ENCODE data around the gene LRRC36.

LRRC36 gene

GRCh38 chr16:67294938-67295361 lies 31.7 kb upstream of the LRRC36 start:
- no peak for DNase-seq (ENCODE audit: low spot score)

GRCh38 chr16:67296420-67296819 lies 30.2 kb upstream of the LRRC36 start:
- no peak for DNase-seq (ENCODE audit: low spot score)

- no peak for DNase-seq (ENCODE audit: low spot score)
These were observed 28.3 kb upstream of the LRRC36 start for GRCh38 chr16:67298277-67298676.

GRCh38 chr16:67299269-67299668 lies 27.3 kb upstream of the LRRC36 start:
- DNase-seq (ENCODE audit: low spot score): no peak

- no peak for DNase-seq (ENCODE audit: low spot score)
These were observed 25.4 kb upstream of the LRRC36 start for GRCh38 chr16:67301080-67301782.

- DNase-seq (ENCODE audit: low spot score): no peak
These were observed 24.5 kb upstream of the LRRC36 start for GRCh38 chr16:67302076-67302475.

GRCh38 chr16:67302970-67303369 lies 23.6 kb upstream of the LRRC36 start:
- no peak for DNase-seq (ENCODE audit: low spot score)

- no peak for DNase-seq (ENCODE audit: low spot score)
These were observed 22.6 kb upstream of the LRRC36 start for GRCh38 chr16:67304020-67304419.

- DNase-seq (ENCODE audit: low spot score): no peak
These were observed 21.2 kb upstream of the LRRC36 start for GRCh38 chr16:67305216-67306071.

- no peak for DNase-seq (ENCODE audit: low spot score)
These were observed 16.1 kb upstream of the LRRC36 start for GRCh38 chr16:67310561-67310960.

GRCh38 chr16:67311607-67312488 lies 14.8 kb upstream of the LRRC36 start:
- DNase-seq (ENCODE audit: low spot score): no peak

GRCh38 chr16:67312719-67313118 lies 13.9 kb upstream of the LRRC36 start:
- no peak for DNase-seq (ENCODE audit: low spot score)

- no peak for DNase-seq (ENCODE audit: low spot score)
These were observed 8.8 kb upstream of the LRRC36 start for GRCh38 chr16:67317853-67318252.

GRCh38 chr16:67326115-67326471 lies 522 bp upstream of the LRRC36 start:
- DNase-seq (ENCODE audit: low spot score): no peak

GRCh38 chr16:67327743-67328142 lies 1.1 kb downstream of the LRRC36 start:
- DNase-seq (ENCODE audit: low spot score): no peak

- no peak for DNase-seq (ENCODE audit: low spot score)
These were observed 3.3 kb downstream of the LRRC36 start for GRCh38 chr16:67329901-67330300.

- no peak for DNase-seq (ENCODE audit: low spot score)
These were observed 6.7 kb downstream of the LRRC36 start for GRCh38 chr16:67333315-67333714.

GRCh38 chr16:67336116-67336515 lies 9.5 kb downstream of the LRRC36 start:
- DNase-seq (ENCODE audit: low spot score): no peak

- DNase-seq (ENCODE audit: low spot score): no peak
These were observed 10.0 kb downstream of the LRRC36 start for GRCh38 chr16:67336648-67337047.

- no peak for DNase-seq (ENCODE audit: low spot score)
These were observed 12.8 kb downstream of the LRRC36 start for GRCh38 chr16:67339453-67339852.

GRCh38 chr16:67341250-67341649 lies 14.6 kb downstream of the LRRC36 start:
- DNase-seq (ENCODE audit: low spot score): no peak

GRCh38 chr16:67342616-67343015 lies 16.0 kb downstream of the LRRC36 start:
- DNase-seq (ENCODE audit: low spot score): no peak
